ENCODE results near the gene GALNT11.

Gene GALNT11

DNA sequence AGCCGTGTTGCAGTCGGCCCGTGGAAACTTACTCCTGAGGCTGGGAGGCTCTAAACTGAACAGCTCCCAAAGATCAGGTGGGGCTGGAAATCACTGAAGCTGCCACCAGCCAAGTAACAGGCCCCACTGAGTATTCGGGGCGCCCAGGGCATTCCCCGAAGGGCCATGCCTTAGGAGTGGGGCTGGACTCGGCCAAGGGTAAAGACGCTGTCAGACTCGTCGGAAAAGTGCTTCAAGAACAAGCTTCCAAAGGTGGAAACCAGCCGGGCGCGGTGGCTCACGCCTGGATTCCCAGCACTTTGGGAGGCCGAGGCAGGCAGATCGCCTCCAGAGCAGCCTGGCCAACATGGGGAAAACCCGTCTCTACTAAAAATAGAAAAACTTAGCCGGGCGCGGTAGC lies 102.8 kb downstream of the GALNT11 start:
- no peak overlapping the region for H3K4me3 ChIP-seq (replicated peaks in 1 of 2; ENCODE audit: low read depth in 2 of 2, low read length in 2 of 2)
- DNase-seq (ENCODE audit: low read depth in 2 of 2): no peak
- TF ChIP-seq, protein P1, sequence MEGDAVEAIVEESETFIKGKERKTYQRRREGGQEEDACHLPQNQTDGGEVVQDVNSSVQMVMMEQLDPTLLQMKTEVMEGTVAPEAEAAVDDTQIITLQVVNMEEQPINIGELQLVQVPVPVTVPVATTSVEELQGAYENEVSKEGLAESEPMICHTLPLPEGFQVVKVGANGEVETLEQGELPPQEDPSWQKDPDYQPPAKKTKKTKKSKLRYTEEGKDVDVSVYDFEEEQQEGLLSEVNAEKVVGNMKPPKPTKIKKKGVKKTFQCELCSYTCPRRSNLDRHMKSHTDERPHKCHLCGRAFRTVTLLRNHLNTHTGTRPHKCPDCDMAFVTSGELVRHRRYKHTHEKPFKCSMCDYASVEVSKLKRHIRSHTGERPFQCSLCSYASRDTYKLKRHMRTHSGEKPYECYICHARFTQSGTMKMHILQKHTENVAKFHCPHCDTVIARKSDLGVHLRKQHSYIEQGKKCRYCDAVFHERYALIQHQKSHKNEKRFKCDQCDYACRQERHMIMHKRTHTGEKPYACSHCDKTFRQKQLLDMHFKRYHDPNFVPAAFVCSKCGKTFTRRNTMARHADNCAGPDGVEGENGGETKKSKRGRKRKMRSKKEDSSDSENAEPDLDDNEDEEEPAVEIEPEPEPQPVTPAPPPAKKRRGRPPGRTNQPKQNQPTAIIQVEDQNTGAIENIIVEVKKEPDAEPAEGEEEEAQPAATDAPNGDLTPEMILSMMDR (IDR thresholded peaks at IDR 0.05; ENCODE audit: low read depth, low read length): no peak

DNA sequence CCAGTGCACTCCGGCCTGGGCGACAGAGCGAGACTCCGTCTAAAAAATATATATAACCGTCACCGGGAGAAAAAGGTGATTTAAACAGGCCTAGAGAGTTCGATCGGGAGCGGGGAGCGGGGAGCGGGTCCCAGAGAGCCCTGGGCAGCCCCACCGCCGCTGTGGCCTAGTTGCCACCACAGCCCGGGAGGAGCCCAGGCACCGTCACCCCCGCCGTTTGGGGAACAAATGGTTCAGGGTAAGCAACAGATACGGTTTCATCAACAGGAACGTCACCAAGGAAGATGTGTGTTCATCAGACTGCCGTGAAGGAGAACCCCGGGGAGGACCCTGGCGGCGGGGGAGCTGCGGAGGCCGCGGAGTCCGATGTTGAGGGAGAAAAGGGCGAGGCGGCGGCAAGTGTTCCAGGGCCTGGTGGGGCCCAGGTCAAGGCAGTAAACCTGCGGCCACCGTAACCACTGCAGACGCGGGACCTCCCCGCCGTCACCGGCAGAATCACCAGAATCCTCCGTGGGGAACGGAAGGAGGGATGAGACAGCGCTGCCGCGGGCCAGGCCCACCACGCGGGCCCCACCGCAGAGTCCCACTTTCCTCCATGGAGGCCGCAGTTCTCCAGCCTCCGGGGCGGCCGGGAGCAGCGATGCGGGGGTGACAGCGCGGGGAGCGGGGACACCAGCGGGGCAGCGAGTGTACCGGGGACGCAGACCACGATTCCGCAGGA lies 103.4 kb downstream of the GALNT11 start:
- TF ChIP-seq, protein P1 (IDR thresholded peaks at IDR 0.05; ENCODE audit: low read depth, low read length): no peak
- no peak for DNase-seq (ENCODE audit: low read depth in 2 of 2)
- no peak overlapping the region for H3K4me3 ChIP-seq (replicated peaks in 1 of 2; ENCODE audit: low read depth in 2 of 2, low read length in 2 of 2)

DNA sequence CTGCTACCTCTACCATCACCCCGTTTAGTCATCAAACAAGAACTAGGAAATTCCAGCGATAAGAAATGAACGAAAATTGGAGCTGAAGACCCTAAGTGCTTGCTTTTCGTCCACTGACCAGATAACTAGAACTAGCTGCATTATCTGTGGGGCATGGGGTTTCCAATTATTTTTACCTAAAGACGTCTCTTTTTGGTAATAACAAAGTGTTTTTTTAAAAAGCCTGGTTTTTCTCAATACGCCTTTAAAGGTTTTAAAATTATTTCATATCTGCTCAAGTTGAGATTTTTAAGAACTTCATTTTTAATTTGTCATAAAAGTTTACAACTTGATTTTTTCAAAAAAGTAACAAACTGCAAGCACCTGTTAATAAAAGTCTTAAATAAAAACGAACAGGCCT lies 104.2 kb downstream of the GALNT11 start:
- TF ChIP-seq, protein P1 (IDR thresholded peaks at IDR 0.05; ENCODE audit: low read depth, low read length): no peak
- DNase-seq (ENCODE audit: low read depth in 2 of 2): no peak
- no peak overlapping the region for H3K4me3 ChIP-seq (replicated peaks in 1 of 2; ENCODE audit: low read depth in 2 of 2, low read length in 2 of 2)

DNA sequence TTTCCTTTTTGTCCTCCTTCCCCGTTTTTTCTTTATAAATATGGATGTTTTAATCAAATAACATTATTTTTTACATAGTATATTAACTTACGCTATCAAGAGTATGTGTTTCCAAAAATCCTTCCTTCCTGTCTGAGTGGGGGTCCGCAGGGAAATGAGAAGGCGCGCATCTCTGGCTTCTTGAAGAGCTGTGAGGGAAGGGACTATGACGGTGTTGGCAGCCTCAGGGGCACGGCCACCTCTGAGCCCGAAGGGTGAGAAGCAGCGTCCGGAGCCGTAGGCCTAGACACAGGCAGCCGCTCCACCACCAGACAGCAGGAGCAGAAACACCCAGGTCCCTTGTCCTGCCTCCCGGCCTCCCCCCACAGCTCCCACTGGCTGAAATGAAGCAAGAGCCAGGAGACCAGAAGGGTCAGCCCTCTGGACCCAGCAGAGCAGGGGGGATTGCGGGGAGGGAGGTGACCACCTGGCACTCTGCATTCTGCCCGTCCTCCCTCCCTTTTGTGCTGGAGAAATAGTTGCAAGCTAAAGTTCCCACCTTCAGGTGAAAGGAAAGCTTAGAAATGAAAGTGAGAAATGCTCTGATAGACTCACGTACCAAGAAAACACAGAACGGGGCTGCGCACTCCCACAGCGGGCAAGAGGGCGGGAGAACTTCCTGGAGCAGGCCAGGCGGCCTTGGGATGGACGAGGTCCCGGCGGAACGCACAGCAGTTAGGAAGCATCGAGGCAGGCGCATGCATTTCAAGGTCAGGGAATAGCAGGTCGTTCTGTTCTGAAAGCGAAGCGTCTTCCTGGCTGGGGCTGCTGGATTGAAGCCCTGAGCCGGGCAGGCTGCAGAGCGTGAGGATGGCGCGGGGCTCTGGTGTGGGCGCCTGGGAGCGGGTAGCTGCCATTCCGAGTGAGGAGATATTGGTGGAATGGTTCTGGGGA lies 105.5 kb downstream of the GALNT11 start:
- DNase-seq (ENCODE audit: low read depth in 2 of 2): no peak
- TF ChIP-seq, protein P1 (IDR thresholded peaks at IDR 0.05; ENCODE audit: low read depth, low read length): no peak
- no peak overlapping the region for H3K4me3 ChIP-seq (replicated peaks in 1 of 2; ENCODE audit: low read depth in 2 of 2, low read length in 2 of 2)

DNA sequence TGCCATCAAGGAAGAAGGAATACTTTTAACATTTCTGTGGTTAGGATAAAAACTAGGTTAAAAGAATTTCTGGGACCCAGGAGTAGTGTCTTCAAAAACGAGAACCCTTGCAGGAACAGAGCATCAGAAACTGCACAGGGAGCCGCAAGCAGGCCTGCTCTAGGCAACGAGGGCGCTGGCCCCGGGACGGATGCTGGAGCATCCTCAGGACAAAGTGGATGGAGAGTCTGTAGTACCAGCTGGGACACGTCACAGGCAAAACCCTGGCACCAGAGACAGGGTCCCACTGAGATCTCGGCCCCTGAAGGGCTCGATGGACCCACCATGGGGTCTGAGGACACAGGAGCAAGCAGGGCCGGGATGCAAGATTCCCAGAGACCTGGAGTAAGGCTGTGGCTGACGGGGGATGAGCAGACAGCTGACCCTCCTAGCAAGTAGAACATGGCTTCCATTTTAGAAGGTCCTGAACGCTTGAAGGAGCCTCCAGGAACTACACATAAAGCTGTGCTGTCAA lies 106.6 kb downstream of the GALNT11 start:
- DNase-seq (ENCODE audit: low read depth in 2 of 2): no peak
- H3K4me3 ChIP-seq (replicated peaks in 1 of 2; ENCODE audit: low read depth in 2 of 2, low read length in 2 of 2): no peak overlapping the region
- TF ChIP-seq, protein P1 (IDR thresholded peaks at IDR 0.05; ENCODE audit: low read depth, low read length): no peak

DNA sequence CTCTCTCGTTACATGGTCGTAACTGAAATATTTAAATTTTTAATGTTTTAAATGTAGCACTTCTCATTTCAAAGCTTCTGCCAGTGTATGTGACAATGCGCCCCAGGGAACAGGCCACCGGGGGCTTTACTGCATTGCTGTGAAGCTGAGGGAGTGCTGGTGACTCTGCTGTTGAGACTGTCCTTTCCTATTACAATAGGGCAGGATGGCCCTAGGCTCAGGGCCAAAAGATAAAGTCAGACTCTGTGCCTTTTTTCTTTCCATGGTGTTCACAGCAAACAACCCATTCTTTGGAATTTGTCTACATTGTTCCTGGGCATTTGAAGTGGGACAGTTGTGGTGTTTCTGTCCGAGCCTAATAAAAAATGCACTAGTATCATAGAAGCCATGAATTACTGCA lies 107.3 kb downstream of the GALNT11 start:
- TF ChIP-seq, protein P1 (IDR thresholded peaks at IDR 0.05; ENCODE audit: low read depth, low read length): no peak
- no peak overlapping the region for H3K4me3 ChIP-seq (replicated peaks in 1 of 2; ENCODE audit: low read depth in 2 of 2, low read length in 2 of 2)
- DNase-seq (ENCODE audit: low read depth in 2 of 2): no peak
